NCI-H226 (cell line): ENCODE data around the gene SRPRA.
"Not testable (repeated sequence)": the region's sequence is repeated elsewhere in the genome, so short reads cannot be mapped to it uniquely, and the experiment has no call there.

Experiments used
- DNase-seq: peaks from one replicate; pipeline ENCODE4 v3.0.0-alpha.2; 2015

Gene SRPRA

GRCh38 chr11:126268708-126269579 is at the start of gene SRPRA, which contains the start of gene FOXRED1:
Gene SRPRA, minus strand, starts transcription at chr11:126268895. Its CDS starts 91 bp downstream, at chr11:126268804.
Gene FOXRED1, plus strand, starts transcription at chr11:126269154. Its CDS starts 53 bp downstream, at chr11:126269207.
- peak; percentile 99 for DNase-seq

- DNase-seq, result peak; percentile 44
Observed at GRCh38 chr11:126317756-126318573, 49.3 kb upstream of the SRPRA start.

GRCh38 chr11:126317432-126317755 is 48.7 kb upstream of the SRPRA start:
- no peak for DNase-seq

GRCh38 chr11:126313826-126314225 is 45.1 kb upstream of the SRPRA start:
- no peak for DNase-seq

DNA sequence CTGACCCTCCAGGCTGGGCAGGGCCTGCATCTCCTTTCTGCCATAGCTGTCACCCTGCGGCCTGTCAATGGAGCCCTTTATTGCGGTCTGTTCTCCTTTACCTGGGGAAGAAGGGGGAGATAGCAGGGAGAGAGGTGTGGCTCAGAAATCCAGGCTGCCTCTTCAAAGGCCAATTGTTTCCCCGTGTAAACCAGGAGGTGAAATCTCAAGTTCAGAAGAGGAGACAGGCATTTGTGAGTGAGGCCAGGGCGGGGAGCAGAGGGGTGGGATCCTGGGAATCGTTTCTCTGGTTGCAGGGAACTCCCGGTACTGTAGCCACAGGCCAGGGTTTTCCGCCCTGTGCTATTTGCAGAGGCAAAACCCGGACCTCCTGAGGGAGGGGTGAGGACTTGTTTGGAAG is 44.3 kb upstream of the SRPRA start:
- DNase-seq, result no peak

GRCh38 chr11:126311401-126312291 is 43.0 kb upstream of the SRPRA start:
- DNase-seq, result no peak

GRCh38 chr11:126310992-126311310 is 42.3 kb upstream of the SRPRA start:
- no peak for DNase-seq

GRCh38 chr11:126310200-126310991 is 41.7 kb upstream of the SRPRA start:
- peak; percentile 20 for DNase-seq

DNA sequence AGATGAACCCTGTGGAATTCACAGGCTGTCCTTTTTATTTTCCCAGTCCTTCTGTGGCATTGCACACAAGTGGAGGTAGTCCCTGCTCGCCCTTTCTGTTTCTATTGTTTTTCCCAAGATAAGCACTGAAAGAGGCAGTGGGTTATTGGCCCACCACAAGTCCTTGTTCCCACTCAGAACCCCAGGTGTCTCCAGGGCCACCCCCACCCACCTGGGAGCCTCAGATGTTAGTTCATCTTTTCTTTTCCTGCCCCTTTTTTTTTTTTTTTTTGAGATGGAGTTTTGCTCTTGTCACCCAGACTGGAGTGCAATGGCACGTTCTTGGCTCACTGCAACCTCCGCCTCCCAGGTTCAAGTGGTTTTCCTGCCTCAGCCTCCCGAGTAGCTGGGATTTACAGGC is 40.1 kb upstream of the SRPRA start:
- DNase-seq, result not testable (repeated sequence)

DNA sequence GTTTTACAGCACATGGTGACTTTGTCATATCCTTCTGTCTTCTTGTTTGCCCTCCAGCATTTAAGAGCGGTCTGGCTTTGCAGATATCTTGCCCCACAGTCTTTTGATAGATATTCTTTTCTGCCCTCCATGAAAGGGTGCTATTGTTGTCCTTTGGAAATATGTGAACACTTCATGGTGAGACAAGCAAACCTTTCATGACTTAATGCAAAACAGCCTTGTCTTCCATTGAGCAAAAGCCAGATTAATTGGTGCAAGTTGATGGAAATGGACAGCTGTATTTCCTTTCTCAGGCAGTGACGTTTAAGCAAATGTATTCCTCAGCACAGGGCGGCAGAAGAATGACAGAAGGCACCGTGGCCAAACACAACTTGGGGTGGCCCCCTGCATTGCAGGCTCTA is 39.6 kb upstream of the SRPRA start:
- DNase-seq, result no peak

- no peak for DNase-seq
Observed at GRCh38 chr11:126307706-126308105, 39.0 kb upstream of the SRPRA start.

DNA sequence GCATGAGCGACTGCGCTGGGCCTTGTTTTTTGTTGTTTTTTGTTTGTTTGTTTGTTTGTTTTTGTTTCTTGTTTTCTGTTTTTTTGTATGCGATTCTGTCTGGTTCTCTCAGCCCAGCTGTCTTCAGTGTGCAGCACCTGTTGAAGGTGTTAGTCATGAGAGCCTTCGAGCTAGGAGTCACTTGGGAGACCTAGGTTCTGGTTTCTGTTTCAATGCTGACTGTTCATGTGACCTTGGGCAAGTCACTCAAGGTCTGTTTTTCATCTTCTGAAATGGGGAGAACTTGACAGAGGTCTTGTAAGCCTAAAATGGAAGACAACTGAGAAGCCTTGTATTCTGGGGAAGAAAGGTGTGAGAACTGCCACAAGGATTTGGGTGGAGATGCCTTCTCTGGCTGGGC is 37.0 kb upstream of the SRPRA start:
- DNase-seq, result no peak

DNA sequence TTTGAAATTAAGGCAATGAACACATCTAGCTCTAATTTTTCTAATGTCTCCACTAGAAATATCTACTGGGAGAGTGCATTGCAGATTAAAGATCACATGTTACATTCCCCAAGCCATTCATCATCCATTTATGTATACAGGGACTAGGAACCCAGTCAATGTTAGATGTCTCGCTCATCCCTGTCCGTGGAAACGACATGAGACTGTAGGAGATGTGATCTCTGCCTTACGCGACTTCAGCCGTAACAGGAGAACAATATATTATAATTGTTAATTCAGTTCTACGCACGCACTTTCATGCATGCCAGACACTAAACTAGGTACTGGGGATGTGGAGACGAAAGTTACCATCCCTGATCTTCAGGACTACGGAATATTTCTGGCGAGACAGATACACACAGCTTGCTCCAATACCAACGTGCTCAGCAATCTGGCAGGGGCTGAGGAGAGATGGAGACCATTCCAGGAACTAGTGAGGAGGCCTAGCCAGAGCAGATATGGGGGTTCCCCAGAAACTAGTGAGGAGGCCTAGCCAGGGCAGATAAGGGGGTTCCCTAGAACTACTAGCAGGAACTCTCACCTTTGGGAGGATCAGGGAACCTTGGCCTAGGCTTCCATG is 35.9 kb upstream of the SRPRA start:
- DNase-seq, result no peak

- peak; percentile 90 for DNase-seq
Observed at GRCh38 chr11:126303623-126304456, 35.1 kb upstream of the SRPRA start, which contains the start of gene DCPS. Gene DCPS, plus strand, starts transcription at chr11:126304060. Its CDS starts 21 bp downstream, at chr11:126304081.

DNA sequence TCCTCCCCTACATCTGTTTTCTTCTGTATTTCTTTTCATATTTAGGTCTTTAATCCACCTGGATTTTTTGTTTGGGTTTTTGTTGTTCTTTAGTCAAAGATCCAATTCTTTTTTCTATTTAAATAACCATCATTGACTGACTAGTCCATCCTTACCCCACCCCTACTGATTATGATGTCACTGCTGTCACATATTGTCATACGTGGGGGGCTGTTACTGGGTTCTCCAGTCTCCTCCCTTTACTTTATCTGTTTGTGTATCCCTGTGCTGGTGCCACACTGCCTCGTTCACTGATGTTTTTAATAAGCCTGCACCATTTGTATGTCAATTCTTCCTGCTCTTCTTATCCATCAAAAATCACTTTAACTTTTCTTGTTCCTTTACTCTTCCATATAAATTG is 28.3 kb upstream of the SRPRA start:
- no peak for DNase-seq

DNA sequence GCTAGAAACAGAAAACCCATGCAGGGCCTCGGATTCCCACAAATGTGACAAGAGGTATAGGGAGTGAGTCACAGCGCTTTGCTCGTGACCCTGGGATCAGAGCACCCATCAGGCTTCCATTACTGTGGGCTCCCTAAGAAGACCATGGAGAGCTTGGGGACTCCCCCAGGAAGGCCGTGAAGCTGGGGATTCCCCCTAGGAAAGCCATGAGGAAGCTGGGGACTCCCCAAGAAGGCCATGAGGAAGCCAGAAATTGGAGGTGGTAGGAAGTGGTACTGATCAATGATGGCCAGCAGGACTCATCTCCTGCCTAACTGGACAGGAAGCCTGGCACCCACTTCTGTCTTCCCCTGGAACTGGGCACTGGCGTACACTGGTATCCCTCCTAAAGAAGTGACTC is 25.0 kb upstream of the SRPRA start:
- no peak for DNase-seq

DNA sequence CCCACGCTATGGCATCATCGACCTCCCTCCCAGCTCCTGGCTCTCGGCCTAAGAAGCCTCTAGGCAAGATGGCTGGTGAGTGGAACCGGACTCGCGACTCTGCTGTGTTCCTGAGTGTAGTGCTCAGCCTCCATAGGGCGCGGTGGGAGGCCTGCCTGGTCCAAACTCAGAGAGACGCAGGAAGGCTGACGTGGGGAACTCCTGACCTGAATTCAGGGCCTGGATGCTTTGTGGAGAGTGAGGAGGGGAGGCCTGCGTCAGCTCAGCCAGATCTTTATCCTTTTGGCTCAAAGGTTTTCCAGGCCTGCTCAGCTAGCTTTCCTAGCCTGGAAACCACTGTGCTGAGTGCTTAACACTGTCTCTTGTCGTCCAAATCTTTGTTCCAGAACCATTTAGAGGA is 22.2 kb upstream of the SRPRA start:
- no peak for DNase-seq

DNA sequence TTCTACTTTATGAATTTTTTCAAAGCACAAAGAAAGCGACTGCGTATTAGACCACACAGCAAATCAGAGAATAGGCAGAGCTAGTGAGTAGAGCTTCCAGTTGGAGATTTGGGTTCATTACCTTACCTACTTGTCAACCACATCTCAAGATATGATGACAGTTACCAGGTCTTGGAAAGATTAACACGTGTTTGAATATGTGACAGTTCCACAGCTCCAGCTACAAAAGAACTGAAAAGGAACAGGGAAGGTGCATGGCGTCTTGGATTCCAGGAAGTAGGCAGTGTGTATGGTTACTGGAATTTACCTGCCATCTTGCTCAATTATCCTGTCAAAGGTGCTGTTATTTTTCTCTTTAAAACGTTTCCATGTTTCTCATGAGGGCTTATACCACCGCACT is 19.5 kb upstream of the SRPRA start:
- DNase-seq, result no peak

DNA sequence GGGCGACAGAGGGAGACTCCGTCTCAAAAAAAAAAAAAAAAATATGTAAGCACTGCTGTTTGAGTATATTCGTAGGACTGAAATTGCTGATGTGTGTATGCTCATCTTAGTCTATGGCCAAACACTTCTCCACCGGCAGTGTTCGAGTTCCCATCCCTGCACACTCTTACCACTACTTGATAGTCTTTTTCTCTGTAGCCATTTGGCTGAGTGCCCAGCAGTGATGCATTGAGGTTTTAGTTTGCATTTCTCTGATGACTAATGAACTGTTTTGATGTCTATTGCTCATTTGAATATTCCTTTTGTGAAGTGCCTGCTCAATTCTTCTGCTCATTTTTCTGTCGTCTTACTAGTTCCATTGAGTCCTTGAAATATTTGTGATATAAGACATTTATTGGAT is 16.1 kb upstream of the SRPRA start:
- peak; percentile 85 for DNase-seq

DNA sequence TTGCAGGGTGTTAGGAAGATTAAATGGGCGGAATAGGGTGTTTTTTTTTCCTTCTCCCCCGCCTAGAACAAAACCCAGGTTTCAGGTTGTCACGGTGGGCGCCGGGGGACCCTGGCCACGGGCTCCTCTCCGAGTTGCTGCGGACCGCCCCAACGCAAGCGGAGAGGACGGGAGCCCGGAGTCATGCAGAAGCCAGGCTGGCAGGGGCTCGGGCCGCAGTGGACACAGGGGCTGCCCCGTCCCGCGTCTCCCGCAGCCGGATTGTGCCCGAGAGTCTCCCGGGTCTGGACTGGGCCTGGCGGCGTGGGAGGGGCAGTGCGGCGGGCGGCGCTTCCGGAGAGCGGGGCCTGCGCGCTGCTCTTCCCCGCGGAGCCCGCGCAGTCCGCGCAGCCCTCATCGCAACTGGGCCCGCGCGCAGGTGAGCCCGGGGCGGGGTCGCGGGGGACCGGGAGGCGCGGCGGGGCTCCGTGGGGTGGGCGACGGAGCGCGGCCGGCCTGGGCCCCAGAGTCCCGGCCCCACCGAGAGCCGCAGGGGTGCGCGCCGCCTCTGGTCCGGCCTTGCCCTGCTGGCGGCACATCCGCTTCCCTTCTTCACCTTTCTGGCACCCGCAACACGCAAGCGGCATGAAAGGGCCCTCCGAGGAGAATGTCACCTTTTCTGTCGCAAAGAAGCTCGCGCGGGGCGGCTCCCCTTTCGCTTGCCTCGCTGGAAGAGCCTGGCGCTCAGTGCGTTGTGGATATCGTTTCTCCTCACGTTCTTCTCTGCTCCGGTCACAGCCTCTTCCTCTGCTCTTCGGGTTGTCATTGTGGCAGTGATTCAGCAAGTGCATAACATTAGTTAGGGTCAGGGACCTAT is 14.3 kb upstream of the SRPRA start, which contains the start of gene TIRAP:
Gene TIRAP, plus strand, starts transcription at position 358 of the 856 bp plus-strand sequence. CDS start 7,802 bp downstream, outside the sequence.
- DNase-seq, result peak; percentile 18
